Femur (tissue), 1 donor: ENCODE results near the gene MGMT.
A peak's percentile ranks its signal among the peaks of the same experiment; 100 is the strongest.

ENCODE experiments used
- DNase-seq: peaks from one replicate; pipeline ENCODE4 v3.0.0-alpha.2; 2017

The MGMT gene

DNA sequence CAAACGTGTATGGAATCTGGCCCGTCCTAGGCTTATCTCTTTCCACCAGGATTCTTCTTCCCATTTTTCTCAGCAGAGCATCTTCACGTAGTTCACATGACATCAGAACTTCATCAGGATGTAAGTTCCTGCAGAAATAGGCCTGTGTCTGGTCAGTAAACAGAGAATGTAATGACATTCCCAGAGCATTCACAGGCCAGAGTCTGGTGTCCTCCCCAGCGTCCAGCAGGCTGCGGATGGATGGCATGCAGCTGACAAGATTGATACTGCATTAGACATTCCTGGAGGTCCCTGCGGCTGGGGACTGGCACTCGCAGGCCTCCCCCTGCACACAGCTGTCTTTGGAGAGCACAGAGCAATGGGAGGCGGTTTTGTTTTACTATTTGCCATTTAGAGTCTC lies 28.7 kb downstream of the MGMT start:
- DNase-seq = peak; percentile 46

DNA sequence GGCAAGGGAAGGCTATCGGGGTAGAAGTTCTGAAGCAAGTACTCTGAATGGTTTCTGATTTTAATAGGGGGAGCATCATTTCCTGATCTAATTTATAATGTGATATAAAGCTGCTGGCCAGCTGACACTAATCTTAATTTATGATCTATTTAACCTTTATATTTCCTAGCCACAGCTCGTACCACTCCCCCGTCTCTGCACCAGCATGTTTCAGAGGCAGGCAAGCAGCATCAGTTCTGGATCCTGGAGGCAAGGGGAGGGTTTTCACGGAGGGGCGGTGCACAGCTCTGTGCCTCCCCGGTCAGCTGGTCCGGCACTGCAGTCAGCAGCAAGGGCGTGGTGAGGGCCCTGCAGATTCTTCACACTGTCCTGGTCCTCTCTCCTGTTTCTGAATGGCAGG lies 30.0 kb downstream of the MGMT start:
- no peak for DNase-seq

DNA sequence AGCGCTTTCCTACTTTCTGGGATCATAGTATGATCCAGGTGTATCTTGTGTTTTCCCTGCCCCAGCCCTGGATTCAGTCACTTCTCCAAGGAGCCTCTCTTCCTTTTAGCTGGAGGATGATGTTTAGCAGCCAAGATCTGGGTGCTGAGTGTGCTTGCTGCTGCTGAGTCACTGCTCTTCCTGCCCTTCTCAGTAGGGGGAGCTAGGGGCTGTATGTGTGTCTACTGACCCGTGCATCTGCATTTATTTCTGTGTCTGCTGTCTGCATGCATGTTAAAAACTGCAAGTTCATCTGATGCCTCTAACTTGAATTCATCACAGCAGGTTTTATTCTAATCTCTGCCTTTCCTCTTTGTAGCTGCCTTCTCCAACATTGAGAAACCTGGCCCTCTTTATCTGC lies 31.6 kb downstream of the MGMT start:
- DNase-seq = no peak

DNA sequence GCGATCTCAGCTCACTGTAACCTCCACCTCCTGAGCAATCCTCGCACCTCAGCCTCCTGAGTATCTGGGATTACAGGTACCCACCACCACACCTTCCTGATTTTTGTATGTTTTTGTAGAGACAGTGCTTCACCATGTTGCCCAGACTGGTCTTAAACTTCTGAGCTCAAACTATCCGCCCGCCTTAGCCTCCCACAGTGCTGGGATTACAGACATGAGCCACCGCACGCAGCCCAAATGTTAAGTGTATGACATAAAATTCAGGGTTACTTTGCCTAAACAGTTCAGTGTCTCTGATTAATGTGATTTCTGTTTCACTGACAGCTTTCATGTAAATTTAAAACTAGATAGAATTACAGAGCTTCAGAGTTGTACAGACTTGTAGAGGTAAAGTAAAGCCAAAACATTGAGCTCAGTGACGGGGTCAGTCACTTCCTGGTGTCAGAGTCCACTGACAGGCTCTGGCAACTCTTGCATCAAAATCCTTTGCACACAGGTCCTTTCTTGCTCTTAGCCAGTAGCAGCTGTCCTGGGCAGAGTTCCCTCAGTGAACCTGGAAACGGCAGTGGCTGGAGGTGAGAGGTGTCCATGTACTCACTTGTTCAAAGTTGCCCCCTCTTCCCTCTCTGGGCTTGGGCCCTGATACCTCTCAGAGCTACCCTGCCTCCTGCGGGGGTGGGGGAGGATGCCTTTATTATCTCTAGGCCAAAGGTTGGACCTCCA lies 33.7 kb downstream of the MGMT start:
- DNase-seq = no peak

DNA sequence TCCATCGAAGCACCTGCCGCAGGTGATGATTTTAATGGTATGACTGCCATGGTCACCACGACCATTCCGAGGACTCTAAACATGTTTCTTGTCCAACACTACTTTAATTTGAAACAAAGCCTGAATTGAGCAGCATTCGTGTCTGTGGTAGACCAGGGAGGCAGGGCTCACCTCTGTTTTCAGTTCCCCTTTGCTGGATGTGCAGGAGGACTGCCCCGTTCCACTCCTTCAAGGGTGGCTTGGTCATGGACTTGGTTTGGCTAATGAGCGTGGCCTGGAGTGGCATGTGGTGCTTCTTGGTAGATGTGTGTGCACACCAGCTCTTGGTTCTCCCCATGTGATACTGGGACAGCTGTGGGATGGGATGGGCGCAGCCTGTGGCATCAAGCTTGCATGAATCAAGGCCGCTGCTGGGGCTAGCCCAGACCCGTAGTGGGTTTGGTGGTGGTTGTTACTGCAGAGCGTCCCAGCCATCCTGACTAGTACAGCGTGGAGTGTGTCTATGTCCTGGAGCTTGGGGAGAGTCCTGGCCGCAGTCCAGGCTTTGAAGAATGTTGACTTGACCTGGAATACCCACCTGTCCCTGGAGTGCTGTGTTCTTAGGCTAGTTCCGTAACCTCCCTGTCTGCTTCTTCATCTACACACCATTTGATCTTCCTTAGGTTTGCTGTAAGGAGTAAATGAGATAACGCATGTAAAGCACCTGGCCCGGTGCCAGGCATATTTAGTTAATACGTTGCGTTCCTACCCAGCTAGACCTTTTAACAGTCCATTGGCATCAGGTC lies 34.8 kb downstream of the MGMT start:
- DNase-seq = no peak

DNA sequence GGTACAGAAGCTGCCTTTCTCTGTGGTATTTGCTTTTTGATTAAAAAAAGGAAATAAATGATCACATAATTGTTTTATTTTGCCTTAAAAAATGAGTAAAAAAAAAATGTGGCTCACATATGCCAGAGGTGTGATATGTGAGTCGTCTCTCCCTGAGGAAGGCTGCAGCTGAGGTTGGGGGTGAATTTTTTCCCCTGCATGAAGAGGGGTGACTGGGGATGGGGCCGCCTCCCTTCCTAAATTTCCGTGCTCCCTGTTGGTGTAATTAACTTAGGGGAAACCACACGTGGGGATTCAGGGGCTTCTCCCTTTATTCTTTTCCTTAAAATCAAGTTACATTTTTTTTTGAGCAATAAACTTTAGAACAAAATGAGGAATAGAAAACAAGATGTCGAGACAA lies 35.4 kb downstream of the MGMT start:
- DNase-seq = no peak

DNA sequence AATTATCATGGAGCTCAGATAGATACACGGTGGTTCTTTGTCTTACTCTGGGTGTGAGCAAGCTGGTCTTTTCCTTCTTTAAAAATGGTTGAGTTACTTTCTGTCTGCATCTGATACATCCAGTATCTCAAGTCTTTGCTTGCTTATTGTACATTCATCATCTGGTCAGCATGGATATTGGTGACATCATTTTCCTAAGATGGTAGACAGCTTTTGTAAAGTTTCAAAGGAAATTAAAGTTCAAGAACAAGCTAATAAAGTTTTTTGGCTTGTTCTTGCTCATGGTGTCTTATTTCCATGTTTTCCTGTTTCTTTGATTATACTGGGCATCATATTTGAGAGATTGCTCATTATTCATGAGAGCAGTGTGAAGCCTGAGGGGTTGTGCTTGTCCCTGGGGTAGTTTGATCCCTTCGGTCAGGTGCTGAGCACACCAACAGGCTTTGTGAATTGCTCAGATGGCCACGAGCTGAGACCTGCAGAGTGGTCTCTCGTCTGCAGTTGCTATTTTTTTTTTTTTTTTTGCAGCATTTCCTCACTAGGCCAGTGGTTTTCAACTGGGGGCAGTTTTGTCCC lies 38.5 kb downstream of the MGMT start:
- DNase-seq = no peak

DNA sequence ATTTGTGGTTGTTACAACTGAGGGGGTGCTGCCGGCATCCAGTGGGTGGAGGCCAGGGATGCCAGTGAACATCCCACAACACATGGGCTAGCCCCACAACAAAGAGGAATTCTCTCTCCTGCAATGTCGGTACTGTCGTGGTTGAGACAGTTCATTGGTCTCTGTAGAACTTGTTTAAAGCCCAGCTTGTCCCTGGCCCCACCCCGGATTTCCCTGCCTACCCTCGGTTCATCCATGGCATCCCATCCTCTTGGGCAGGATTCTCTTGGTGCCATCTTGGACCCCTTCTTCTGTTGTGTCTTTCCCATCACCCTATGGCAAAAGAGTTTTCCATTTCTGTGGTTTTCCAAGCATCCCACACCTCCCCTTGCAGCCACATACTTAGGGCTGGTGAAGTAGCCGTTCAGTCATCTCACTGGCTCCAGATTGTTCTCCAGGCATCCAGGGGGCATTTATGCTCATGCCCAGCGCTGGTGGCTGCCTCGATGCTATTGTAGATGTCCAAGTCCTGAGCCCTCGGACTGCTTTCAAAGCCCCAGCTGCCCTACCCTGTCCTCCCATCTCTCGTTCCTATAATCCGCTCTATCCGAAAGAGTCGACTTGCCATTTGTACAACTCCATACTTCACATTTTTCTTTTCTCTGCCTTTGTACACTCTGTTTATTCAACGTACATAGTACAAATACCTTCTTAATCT lies 39.2 kb downstream of the MGMT start:
- DNase-seq = no peak

DNA sequence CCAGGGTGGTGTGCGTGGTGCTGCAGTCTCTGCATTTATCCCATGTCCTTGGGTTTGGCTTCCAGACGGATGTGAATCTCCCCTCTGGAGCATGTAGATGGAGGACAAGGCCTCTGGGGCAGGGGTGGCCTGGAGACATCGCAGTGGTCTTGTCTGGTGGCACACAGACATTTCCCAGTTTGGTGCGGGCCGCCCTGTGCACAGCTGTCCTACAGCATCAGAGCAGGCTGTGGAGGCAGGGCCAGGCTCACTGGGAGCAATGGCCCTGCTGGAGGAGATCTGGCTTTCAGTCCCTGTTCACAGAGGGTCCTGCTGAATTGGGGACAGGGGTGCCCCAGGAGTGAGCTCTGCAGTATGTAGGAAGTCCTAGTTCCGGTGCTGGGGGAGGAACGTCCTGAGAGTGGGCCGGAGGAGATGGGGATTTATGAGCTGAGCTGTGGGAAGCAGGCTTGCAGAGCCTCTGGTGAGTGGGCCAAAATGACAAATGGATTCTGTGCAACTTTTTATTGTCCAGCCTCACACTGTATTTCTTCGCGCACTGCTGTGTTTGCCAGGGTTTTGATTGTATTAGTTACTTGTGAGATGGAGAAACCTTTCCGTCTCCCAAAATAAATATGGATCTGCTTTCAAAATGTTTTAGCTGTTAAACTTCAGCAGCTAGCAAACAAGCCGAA lies 40.3 kb downstream of the MGMT start:
- DNase-seq = no peak

DNA sequence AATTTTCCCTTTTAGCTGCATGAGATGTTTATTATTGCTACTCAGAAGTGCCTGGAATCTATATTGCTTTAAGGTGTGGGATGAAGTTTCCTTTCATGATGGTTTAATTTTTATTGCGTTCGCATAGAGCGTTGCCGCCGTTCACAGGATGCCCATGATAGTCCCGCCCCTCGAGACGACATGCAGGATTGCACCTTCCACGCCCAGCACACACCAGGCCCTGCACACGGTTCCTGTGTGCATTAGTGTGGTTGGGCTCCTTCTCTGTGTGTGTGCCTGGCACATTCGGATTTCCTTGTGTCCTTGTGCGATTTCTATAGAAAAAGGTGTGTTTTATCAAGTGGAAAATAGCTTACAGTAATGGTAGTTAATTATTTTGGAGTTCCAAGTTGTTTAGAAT lies 42.1 kb downstream of the MGMT start:
- DNase-seq = no peak

DNA sequence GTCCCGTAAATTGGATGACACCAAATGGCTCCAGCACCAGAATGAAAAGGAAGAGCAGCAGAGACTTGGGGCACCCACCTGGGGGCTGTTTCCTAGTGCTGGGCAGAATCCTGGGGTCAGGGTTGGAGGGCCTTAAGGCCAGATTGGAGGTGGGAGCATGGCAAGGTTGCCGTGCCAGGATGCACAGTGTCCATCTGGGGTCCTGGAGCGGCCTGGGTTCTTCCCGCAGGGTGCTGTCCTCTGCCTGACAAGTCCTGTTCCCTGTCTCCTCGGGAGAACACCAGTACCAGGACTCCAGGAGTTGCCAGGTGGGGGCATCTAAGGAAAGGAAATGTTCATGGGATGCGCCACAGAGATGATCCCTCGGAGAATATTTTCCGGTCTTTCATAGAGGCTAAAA lies 42.8 kb downstream of the MGMT start:
- DNase-seq = no peak

DNA sequence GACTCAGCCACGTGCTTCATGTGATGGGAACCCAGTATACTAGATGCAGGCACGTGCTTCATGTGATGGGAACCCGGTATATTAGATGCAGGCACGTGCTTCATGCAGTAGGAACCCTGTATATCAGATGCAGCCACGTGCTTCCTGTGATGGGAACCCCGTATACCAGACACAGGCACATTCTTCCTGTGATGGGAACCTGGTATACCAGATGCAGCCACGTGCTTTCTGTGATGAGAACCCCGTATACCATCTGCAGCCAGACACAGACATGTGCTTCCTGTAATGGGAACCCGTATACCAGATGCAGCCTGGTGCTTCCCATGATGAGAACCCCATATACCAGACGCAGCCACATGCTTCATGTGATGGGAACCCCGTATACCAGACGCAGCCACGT lies 44.0 kb downstream of the MGMT start:
- no peak for DNase-seq

DNA sequence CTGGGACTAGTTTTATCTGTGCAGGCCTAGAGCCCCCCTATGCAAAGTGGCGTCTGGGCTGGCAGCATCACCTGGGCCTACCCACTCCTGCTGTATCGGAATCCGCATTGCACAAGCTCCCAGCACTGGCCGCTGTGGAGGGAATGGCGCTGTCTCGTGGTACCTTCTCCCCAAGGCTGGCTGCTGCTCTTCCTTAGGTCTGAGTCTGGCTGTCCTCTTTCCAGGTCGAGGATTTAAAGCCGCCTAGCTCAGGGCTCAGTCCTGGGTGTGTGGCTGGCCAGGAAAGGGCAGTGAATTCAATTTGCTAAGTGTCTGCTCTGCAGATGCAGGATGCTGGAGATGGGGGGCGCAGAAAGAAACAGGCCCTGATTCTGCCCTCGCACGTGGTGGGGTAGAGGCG lies 44.7 kb downstream of the MGMT start:
- DNase-seq = no peak

DNA sequence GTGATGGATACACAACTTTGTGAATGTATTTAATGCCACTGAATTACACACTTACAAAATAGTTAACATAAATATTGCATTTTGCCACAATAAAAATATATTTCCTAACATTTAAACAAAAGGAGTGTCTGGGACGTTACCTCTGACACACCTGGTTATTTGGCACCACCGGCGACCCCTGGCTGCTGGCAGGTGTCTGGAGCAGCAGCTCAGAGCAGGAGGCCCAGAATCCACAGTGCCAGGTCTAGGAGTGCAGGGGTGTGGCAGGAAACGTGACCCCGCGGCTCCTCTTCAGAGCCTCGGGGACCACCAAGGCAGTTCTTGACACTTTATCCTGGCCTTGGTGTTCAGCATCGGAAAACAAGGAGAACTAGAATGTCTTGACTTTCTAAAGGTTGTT lies 46.3 kb downstream of the MGMT start:
- DNase-seq = peak; percentile 9

DNA sequence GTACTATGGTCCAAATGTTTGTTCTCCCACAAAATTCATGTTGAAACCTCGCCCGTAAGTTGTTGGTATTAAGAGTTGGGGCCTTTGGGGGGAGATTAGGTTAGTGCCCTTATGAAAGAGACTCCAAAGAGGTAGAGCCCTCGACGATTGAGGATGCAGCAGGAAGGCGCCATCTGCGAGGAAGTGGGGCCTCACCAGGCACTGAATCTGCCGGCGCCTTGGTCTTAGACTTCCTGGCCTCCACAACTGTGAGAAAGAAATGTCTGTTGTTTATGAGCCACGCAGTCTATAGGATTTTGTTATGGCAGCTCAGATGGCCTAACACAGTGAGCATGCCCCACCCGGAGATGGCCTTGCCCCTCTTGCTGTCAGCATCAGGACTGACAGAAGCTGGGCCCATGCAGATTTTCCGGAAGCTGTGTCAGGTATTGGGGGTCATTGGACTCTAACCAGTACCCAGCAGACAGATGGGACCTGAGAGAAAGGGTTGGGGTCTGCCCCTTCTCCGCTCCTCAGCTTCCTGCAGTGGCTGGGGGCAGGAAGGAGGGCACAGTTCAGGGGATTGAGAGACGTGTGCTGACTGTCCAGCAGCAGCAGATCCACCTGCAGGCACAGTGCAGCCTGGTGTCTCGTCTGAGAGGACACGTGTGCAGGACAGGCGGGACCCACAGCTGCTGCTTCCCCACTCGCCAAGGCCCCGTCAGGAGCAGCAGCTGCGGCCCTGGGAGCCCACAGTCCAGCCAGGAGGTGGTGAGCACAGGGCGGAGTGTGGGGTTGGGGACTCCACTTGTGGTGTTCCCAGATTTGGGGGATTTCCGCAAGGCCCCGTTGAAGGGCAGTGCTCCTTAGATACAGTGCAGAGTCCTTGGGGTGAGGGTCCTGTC lies 47.8 kb downstream of the MGMT start:
- DNase-seq = peak; percentile 42

DNA sequence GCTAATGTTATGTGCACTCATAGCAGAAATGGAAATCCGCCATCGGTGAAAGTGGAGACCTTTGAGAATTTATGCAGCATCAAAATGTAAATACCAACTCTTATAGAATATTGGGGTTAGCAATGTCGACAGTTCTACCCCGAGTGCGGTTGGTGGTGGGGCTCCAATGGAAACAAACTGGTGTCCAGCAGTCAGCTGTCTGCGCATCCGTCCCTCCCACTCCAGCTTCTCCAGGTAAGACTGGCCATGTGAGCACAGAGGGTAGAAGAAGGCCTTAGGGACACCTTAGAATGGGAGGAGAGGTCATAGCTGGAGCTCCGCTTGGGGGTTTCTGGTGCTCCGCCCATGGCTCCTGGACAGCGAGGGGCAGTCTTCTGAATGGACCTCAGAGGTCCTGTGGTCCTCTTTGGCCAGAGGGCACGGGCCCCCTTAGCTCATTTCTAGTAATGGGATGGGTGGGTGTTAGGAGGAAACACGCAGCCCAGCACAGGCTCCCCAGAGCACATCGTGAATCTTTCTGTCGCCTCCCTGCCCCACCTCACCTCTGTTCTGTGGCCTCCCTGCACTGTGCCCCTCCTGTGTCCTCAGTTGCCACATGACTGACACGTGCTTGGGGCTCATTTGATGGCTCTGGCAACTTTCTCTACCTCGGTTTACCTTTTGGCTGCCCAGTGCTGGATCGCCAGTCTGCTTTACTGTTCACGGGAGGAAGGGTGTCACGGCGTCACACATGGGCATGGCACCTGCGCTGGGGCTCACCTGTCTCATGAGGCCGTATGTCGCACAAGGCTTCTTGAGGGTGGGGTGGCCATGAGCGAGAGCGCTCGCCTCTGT lies 50.0 kb downstream of the MGMT start:
- DNase-seq = no peak

DNA sequence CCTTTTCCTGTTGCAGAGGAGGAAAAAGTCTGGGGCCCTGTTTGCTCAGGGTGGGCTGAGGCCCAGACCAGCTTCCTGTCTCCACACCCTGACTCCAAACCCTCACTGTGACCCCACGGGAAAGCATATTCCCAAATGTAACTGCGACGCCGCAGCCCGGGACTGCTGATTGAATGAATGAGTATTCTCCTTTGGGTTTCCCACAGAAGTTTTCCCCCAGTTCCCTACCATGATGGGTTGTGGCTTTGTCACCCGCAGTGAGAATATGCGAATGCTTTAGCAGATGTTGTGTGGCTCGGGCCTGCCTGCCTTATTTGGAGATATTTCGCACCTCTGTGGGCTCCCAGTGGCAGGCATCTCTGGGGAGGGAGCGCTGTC lies 50.6 kb downstream of the MGMT start:
- DNase-seq = no peak

DNA sequence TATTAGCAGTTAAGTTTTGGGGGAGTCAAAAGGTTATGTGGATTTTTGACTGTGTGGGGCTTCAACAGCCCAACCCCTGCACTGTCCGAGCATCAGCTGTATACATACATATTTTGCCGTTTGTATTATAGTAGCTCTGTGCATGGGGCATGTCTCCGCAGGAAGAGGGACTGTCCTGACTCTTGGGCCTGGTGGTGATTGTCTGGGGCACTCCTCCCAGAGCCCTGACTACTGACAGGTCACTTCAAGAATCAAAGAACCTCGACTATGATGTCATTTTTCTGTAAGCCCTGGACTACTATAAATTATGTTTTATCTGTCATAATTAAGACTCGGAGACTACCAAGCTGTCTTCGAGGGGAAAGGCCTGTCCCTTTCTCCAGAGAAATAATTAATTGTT lies 51.8 kb downstream of the MGMT start:
- no peak for DNase-seq

DNA sequence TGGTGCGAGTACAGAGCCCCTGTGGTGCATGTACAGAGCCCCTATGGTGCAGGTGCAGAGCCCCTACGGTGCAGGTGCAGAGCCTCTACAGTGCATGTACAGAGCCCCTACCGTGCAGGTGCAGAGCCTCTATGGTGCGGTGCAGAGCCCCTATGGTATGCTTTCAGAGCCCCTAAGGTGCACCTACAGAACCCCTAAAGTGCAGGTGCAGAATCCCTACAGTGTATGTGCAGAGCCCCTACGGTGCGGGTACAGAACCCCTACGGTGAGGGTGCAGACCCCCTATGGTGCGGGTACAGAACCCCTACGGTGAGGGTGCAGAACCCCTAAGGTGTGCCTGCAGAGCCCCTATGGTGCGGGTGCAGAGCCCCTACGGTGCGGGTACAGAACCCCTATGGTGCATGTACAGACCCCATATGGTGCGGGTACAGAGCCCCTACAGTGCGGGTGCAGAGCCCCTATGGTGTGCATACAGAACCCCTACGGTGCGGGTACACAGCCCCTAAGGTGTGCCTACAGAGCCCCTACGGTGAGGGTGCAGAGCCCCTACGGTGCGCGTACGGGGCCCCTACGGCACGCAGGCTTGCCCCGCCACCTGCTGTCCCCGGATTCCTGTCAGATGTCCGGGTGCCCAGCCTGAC lies 53.5 kb downstream of the MGMT start:
- DNase-seq = no peak

DNA sequence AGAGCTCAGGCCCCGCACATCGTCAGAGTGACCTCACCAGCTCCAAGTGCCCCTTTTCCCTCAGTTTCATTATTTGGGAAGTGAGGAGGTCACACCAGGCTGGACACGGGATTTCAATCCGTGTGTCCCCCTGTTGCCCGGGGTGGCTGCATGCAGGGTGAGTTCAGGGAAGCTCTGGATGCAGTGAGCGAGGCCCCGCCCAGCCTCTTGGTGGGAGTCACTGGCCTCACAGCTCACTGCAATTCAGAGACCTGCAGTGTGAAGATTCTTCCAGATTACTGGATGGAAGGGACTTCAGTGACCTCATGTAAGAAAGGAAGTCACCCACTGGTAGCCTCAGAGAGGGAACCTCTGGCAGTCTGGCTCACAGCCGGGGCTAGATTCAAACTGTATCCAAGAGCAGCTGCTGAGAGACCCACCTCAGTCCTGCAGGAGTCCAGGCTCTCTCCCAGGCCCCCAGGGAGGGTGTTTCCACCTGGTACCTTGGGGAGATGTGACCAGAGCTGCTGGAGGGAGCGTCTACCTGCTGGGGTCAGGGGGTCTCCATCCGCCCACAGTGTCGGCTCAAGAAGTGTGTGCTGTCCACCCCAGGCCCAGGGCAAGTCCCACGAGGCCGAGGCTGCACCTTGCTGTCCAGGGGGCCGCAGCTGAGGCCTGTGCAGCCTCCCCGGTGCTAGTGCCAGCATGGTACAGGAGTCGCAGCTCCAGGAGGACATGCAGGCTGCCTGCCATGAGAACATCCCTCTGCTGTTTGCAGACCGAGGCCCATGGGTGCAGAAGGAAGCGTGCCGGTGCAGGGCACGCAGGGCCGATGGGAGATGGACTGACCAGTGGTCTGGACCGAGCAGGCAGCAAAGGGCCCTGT lies 54.4 kb downstream of the MGMT start:
- no peak for DNase-seq
